Right lobe of liver (tissue), 4 donors: ENCODE measurements around the gene TRPC3.

Experiments used
- POLR2A ChIP-seq: fragments of 450-650 bp; IDR thresholded peaks from one replicate; pipeline ENCODE4 v1.6.1; 2017; ENCODE audit warnings: antibody characterized with exemption, mild to moderate bottlenecking
- TF ChIP-seq, protein P1 (sequence below), 4 donors: fragments of 200-600 bp in 3 of 4; fragments of 450-650 bp in 1 of 4; IDR thresholded peaks; one replicate each; pipeline versions ENCODE4 v1.5.1 to v1.8.0; 2016 to 2022; ENCODE audit warnings: antibody characterized with exemption in 4 of 4, mild to moderate bottlenecking in 2 of 4
- donor health status: DM: no; HTN: no; CAD: no.
- donor health status: DM: no; HTN: no; CAD: no.
- donor health status: DM: no; HTN: yes; CAD: no.

DNA sequence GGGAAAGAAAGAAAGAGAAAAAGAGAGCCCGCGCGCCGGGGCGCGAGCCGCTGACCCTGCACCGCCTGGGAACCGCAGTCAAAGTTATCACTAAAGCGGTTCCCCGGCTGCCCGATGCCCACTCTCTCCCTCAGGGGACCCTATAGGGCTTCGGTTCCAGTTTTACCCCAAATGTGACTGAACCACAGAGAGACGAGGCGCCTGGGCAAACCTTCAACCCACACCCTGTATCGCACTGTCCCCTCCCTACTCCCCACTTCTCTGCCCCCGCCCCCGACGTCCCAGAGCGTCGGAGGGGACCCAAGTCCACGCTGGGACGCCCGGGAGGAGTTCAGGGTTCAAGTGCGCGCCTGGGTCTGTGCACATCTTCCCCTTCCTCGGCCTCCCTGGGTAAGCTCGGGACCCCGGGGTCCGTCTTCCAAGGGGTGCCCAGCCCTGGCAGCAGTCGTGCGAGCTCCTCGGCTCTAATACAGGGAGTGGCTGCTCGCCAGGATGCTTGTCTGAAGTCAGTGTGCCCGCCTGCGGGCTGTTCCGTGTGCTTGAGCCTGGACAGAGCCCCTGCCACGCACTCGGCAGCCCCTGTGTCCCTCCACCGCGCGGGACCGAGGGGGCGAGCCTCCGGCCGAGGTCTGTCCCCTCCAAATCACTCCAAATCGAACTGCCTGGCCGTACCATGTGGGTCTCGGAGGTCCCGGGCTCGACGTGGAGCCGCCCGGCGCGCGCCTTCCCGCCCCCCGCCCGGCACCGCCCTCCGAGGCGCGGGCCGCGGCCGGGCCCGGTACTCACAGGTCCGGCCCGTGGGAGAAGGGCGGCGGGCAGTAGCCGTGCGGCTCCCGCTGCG lies 960 bp downstream of the TRPC3 start:
- TF ChIP-seq, protein P1, sequence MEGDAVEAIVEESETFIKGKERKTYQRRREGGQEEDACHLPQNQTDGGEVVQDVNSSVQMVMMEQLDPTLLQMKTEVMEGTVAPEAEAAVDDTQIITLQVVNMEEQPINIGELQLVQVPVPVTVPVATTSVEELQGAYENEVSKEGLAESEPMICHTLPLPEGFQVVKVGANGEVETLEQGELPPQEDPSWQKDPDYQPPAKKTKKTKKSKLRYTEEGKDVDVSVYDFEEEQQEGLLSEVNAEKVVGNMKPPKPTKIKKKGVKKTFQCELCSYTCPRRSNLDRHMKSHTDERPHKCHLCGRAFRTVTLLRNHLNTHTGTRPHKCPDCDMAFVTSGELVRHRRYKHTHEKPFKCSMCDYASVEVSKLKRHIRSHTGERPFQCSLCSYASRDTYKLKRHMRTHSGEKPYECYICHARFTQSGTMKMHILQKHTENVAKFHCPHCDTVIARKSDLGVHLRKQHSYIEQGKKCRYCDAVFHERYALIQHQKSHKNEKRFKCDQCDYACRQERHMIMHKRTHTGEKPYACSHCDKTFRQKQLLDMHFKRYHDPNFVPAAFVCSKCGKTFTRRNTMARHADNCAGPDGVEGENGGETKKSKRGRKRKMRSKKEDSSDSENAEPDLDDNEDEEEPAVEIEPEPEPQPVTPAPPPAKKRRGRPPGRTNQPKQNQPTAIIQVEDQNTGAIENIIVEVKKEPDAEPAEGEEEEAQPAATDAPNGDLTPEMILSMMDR (IDR thresholded peaks at IDR 0.05): no peak
- no peak for TF ChIP-seq POLR2A
